HepG2 (cell line): ENCODE data around the gene C21orf58. TPM values are rescaled to one million over a fixed set of nuclear protein-coding genes. Genes with fewer than 3 reads are reported as not detected.

Experiments used
- FIP1L1 ChIP-seq: fragments of 200-400 bp; formaldehyde crosslinking; IDR thresholded peaks from 2 replicates; pipeline ENCODE4 v1.6.1; 2018; ENCODE audit warnings: low read depth, mild to moderate bottlenecking, low read length, moderate library complexity, borderline replicate concordance; ENCODE audit not compliant: insufficient read depth
- FOSL2 ChIP-seq: sonication (generic); formaldehyde crosslinking; IDR thresholded peaks from 2 replicates; pipeline ENCODE4 v1.4.0; 2020; ENCODE audit warnings: missing genetic modification reagents
- FOXP1 ChIP-seq, 2 experiments: fragments of 450-650 bp in 1 of 2; IDR thresholded peaks; 2 replicates each; pipeline ENCODE4 v1.6.1; 2017 to 2018; ENCODE audit warnings: antibody characterized with exemption in 1 of 2
- GABPA ChIP-seq, 2 experiments: IDR thresholded peaks; 2 replicates each; pipeline ENCODE4 v1.6.1; 2011 to 2016; ENCODE audit warnings: low read depth in 2 of 2, low read length in 1 of 2, missing biosample characterization in 1 of 2, missing genetic modification characterization in 1 of 2
- JUND ChIP-seq: sonication (generic); formaldehyde crosslinking; IDR thresholded peaks from 2 replicates; pipeline ENCODE4 v1.8.0; 2022; ENCODE audit warnings: mild to moderate bottlenecking, missing genetic modification reagents
- KAT7 ChIP-seq: IDR thresholded peaks from 2 replicates; pipeline ENCODE4 v1.6.1; 2018; ENCODE audit warnings: borderline replicate concordance, missing compliant biosample characterization
- PTBP1 ChIP-seq: fragments of 200-400 bp; formaldehyde crosslinking; IDR thresholded peaks from 2 replicates; pipeline ENCODE4 v1.6.1; 2018; ENCODE audit warnings: low read length, low read depth; ENCODE audit not compliant: poor library complexity, severe bottlenecking
- SOX6 ChIP-seq, 2 experiments: fragments of 450-650 bp in 1 of 2; sonication (generic) in 1 of 2; formaldehyde crosslinking in 1 of 2; IDR thresholded peaks; 2 replicates each; pipeline versions ENCODE4 v1.4.0 to v1.6.1; 2017 to 2020; ENCODE audit warnings: antibody characterized with exemption in 1 of 2, mild to moderate bottlenecking in 1 of 2, missing genetic modification reagents in 1 of 2
- SRY ChIP-seq: sonication (generic); formaldehyde crosslinking; IDR thresholded peaks from 2 replicates; pipeline ENCODE4 v1.8.0; 2022; ENCODE audit warnings: mild to moderate bottlenecking, missing genetic modification reagents
- ZBTB1 ChIP-seq: sonication (generic); formaldehyde crosslinking; IDR thresholded peaks from 2 replicates; pipeline ENCODE4 v1.4.0; 2020; ENCODE audit warnings: missing genetic modification reagents, borderline replicate concordance
- ZFP1 ChIP-seq: IDR thresholded peaks from 2 replicates; pipeline ENCODE4 v1.6.1; 2016
- ZNF207 ChIP-seq: fragments of 450-650 bp; IDR thresholded peaks from 2 replicates; pipeline ENCODE4 v1.6.1; 2016; ENCODE audit warnings: antibody characterized with exemption, borderline replicate concordance
- ZNF33B ChIP-seq: sonication (generic); formaldehyde crosslinking; IDR thresholded peaks from 2 replicates; pipeline ENCODE4 v1.5.1; 2020; ENCODE audit warnings: mild to moderate bottlenecking, missing genetic modification reagents
- ZNF598 ChIP-seq: sonication (generic); formaldehyde crosslinking; IDR thresholded peaks from 2 replicates; pipeline ENCODE4 v1.5.1; 2020; ENCODE audit warnings: mild to moderate bottlenecking, missing genetic modification reagents, borderline replicate concordance
- ZNF652 ChIP-seq: IDR thresholded peaks from 2 replicates; pipeline ENCODE4 v1.6.1; 2016; ENCODE audit warnings: low read depth, borderline replicate concordance
- ZNF749 ChIP-seq: sonication (generic); formaldehyde crosslinking; IDR thresholded peaks from 2 replicates; pipeline ENCODE4 v1.8.0; 2022; ENCODE audit warnings: mild to moderate bottlenecking, missing genetic modification reagents, moderate library complexity, borderline replicate concordance
- polyA plus RNA-seq, 8 experiments: library from polyadenylated mRNA; depleted of rRNA in 3 of 8; stranded (reverse) in 7 of 8; unstranded in 1 of 8; fragments of >200 nt; fragmentation: Illumina TruSeq in 4 of 8; extraction: Trizol in 4 of 8; gene quantifications; 2 replicates each; pipeline versions ENCODE4 v1.2.1 to v1.2.3, GENCODE V29; 2011 to 2016; ENCODE audit warnings: low read depth in 4 of 8, missing spikeins in 1 of 8, mixed read lengths in 1 of 8; ENCODE audit not compliant: insufficient read depth in 1 of 8
- total RNA-seq, 5 experiments: library from RNA; depleted of rRNA; stranded (reverse); fragments of >200 nt; fragmentation: Illumina TruSeq; extraction: Trizol; gene quantifications; 2 replicates each; pipeline ENCODE4 v1.2.3, GENCODE V29; 2016; ENCODE audit warnings: low read depth in 1 of 5
- TF ChIP-seq, protein P1 (sequence below): sonication (generic); formaldehyde crosslinking; IDR thresholded peaks from 2 replicates; pipeline ENCODE4 v1.4.0; 2020; ENCODE audit warnings: missing genetic modification reagents, borderline replicate concordance
- TF ChIP-seq, protein P2 (sequence below): sonication (generic); formaldehyde crosslinking; IDR thresholded peaks from 2 replicates; pipeline ENCODE4 v1.8.0; 2022; ENCODE audit warnings: missing genetic modification reagents, mild to moderate bottlenecking, inconsistent platforms, borderline replicate concordance
- TF ChIP-seq, protein P3 (sequence below): sonication (generic); formaldehyde crosslinking; IDR thresholded peaks from 2 replicates; pipeline ENCODE4 v1.9.0; 2021; ENCODE audit warnings: missing genetic modification reagents, mild to moderate bottlenecking, borderline replicate concordance
- TF ChIP-seq, protein P4 (sequence below): sonication (generic); formaldehyde crosslinking; IDR thresholded peaks from 2 replicates; pipeline ENCODE4 v1.4.0; 2020; ENCODE audit warnings: missing genetic modification reagents

C21orf58 gene
- total and polyA plus RNA-seq, 2 of the 13 experiments (the other 11 are each of a cell fraction or from before 2014, with no cell fraction given), result 3.5 to 6.8 TPM

DNA sequence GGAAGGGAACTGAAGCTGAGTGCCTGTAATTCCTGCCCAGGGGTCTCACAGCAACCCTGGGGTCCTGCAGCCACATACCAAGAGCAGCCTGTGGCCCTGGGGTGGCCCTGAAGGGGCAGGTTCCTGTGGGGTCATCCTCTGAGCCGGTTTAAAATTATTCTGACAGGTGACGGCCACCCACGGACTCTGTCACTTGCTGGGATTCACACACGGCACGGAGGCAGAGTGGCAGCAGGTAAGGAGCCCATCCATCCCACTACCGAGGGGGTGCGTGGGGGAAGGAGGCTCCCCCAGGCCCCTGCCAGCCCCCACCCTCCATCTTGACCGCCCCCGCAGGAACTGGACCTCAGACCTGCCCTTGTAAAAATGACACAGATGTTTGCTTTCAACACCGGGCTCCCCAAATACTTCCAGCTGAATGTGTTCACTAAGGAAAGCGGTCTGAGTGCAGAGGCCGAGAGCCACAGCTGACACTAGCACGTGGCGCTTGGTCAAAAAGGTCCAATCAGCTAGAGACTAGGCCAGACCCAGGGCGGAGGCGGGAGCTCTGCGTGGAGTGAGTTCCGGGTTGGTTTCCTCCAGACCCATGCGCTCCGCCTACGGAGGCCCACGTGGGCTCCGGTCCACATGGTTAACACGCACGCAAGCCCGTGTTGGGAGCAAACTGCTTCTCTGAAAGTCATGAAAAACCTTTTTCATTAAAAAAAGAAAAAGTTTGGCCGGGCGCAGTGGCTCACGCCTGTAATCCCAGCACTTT is 27.5 kb downstream of the C21orf58 start (continued):
- no peak for TF ChIP-seq ZNF207
- no peak for TF ChIP-seq SRY
- TF ChIP-seq SOX6 (IDR thresholded peaks at IDR 0.05), result no peak
- no peak; the same call in 1 of the 2 replicates for TF ChIP-seq SOX6 (CRISPR knock-in tag; IDR thresholded peaks at IDR 0.05)
- TF ChIP-seq, protein P1, sequence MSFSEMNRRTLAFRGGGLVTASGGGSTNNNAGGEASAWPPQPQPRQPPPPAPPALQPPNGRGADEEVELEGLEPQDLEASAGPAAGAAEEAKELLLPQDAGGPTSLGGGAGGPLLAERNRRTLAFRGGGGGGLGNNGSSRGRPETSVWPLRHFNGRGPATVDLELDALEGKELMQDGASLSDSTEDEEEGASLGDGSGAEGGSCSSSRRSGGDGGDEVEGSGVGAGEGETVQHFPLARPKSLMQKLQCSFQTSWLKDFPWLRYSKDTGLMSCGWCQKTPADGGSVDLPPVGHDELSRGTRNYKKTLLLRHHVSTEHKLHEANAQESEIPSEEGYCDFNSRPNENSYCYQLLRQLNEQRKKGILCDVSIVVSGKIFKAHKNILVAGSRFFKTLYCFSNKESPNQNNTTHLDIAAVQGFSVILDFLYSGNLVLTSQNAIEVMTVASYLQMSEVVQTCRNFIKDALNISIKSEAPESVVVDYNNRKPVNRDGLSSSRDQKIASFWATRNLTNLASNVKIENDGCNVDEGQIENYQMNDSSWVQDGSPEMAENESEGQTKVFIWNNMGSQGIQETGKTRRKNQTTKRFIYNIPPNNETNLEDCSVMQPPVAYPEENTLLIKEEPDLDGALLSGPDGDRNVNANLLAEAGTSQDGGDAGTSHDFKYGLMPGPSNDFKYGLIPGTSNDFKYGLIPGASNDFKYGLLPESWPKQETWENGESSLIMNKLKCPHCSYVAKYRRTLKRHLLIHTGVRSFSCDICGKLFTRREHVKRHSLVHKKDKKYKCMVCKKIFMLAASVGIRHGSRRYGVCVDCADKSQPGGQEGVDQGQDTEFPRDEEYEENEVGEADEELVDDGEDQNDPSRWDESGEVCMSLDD (CRISPR knock-in tag), result no peak
- no peak for TF ChIP-seq ZBTB1 (CRISPR knock-in tag)
- TF ChIP-seq ZNF598 (CRISPR knock-in tag), result peak; percentile 59; the same call in 1 of the 2 replicates
- no peak for TF ChIP-seq FIP1L1
- TF ChIP-seq, protein P2, sequence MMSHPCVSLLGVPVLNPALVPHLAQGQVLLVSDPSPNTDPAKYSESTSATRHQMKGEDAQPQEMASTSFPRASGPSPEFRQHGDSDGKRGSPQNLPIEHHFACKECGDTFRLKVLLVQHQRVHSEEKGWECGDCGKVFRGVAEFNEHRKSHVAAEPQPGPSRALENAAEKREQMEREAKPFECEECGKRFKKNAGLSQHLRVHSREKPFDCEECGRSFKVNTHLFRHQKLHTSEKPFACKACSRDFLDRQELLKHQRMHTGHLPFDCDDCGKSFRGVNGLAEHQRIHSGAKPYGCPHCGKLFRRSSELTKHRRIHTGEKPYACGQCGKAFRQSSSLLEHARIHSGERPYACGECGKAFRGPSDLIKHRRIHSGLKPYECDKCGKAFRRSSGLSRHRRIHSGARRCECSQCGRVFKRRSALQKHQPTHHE, result no peak
- no peak for TF ChIP-seq ZNF33B (CRISPR knock-in tag)
- no peak for TF ChIP-seq FOSL2 (CRISPR knock-in tag)
- TF ChIP-seq ZNF749, result no peak
- TF ChIP-seq FOXP1 (IDR thresholded peaks at IDR 0.05), result no peak
- no peak for TF ChIP-seq FOXP1 (CRISPR knock-in tag; IDR thresholded peaks at IDR 0.05)
- TF ChIP-seq, protein P3, sequence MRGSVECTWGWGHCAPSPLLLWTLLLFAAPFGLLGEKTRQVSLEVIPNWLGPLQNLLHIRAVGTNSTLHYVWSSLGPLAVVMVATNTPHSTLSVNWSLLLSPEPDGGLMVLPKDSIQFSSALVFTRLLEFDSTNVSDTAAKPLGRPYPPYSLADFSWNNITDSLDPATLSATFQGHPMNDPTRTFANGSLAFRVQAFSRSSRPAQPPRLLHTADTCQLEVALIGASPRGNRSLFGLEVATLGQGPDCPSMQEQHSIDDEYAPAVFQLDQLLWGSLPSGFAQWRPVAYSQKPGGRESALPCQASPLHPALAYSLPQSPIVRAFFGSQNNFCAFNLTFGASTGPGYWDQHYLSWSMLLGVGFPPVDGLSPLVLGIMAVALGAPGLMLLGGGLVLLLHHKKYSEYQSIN, result no peak
- TF ChIP-seq KAT7 (CRISPR knock-in tag), result no peak
- TF ChIP-seq ZNF652 (CRISPR knock-in tag), result no peak
- TF ChIP-seq GABPA (IDR thresholded peaks at IDR 0.05; ENCODE audit: low read depth, low read length), result peak; percentile 19; the same call in 1 of the 2 replicates
- peak; percentile 69 for TF ChIP-seq GABPA (CRISPR knock-in tag; IDR thresholded peaks at IDR 0.05; ENCODE audit: low read depth)
- TF ChIP-seq ZFP1 (CRISPR knock-in tag), result no peak
- TF ChIP-seq JUND (CRISPR knock-in tag), result no peak
- TF ChIP-seq PTBP1, result no peak
- TF ChIP-seq, protein P4, sequence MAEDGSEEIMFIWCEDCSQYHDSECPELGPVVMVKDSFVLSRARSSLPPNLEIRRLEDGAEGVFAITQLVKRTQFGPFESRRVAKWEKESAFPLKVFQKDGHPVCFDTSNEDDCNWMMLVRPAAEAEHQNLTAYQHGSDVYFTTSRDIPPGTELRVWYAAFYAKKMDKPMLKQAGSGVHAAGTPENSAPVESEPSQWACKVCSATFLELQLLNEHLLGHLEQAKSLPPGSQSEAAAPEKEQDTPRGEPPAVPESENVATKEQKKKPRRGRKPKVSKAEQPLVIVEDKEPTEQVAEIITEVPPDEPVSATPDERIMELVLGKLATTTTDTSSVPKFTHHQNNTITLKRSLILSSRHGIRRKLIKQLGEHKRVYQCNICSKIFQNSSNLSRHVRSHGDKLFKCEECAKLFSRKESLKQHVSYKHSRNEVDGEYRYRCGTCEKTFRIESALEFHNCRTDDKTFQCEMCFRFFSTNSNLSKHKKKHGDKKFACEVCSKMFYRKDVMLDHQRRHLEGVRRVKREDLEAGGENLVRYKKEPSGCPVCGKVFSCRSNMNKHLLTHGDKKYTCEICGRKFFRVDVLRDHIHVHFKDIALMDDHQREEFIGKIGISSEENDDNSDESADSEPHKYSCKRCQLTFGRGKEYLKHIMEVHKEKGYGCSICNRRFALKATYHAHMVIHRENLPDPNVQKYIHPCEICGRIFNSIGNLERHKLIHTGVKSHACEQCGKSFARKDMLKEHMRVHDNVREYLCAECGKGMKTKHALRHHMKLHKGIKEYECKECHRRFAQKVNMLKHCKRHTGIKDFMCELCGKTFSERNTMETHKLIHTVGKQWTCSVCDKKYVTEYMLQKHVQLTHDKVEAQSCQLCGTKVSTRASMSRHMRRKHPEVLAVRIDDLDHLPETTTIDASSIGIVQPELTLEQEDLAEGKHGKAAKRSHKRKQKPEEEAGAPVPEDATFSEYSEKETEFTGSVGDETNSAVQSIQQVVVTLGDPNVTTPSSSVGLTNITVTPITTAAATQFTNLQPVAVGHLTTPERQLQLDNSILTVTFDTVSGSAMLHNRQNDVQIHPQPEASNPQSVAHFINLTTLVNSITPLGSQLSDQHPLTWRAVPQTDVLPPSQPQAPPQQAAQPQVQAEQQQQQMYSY (CRISPR knock-in tag), result no peak
